ENCODE data around the gene SLC39A11.
A peak's percentile ranks its signal among the peaks of the same experiment; 100 is the strongest.
"Not testable (repeated sequence)": the region's sequence is repeated elsewhere in the genome, so short reads cannot be mapped to it uniquely, and the experiment has no call there.

Gene SLC39A11

GRCh38 chr17:73107191-73107590, 14.7 kb upstream of the SLC39A11 start:
- DNase-seq (ENCODE audit: low read depth in 3 of 3): no peak

DNA sequence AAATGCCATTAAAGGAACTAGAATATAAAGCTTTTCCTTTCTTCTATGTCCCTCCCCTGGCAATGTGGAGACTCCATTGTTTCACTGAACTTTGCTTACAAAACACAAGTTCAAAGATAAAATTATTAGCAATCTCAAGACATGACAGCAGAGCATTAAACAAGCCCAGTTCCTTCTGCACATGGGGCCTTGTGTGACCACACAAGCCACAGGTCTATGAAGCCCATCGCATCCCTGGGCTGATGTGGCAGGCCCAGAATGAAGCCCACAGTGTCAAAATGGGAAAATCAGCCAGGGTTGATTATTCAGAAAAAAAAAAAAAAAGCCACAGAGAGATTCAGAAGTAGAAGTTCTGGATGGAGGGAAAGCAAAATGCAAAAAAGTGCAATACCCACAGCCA, 12.9 kb upstream of the SLC39A11 start:
- DNase-seq (ENCODE audit: low read depth in 3 of 3): no peak

DNA sequence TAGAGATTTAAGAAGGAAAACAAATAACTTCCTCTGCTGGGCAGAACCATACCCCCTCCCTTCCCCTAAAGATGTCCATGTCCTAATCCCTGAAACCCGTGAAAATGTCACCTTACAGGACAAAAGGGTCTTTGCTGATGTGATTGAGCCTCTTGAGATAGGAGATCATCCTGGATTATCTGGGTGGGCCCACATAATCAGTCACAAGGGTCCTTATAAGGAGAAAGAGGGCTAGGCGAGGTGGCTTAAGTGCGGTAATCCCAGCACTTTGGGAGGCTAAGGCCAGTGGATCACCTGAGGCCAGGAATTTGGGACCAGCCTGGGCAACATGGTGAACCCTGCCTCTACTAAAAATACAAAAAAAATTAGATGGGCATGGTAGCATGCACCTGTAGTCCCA, 12.0 kb upstream of the SLC39A11 start:
- DNase-seq (ENCODE audit: low read depth in 3 of 3): no peak

GRCh38 chr17:73103641-73104335, 11.3 kb upstream of the SLC39A11 start:
- no peak for DNase-seq (ENCODE audit: low read depth in 3 of 3)

- no peak for DNase-seq (ENCODE audit: low read depth in 3 of 3)
Measured at GRCh38 chr17:73101031-73101430, 8.5 kb upstream of the SLC39A11 start.

DNA sequence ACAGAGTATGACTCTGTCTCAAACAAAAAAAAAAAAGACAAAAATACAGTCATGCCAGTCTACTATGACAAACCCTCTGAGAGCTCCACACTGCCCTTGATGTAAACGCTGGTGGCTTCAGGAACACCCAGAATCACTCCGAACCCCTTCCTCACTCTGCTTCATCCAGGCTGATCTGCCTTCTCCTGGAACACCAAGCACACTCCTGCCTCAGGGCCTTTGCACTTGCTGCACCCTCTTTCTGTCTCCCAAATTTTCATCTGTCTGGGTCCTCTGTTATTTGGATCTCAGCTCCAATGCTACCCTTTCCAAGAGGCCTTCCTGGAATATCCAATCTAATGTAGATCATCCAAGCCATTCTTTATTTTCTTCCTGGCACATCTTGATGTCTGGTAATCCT, 7.9 kb upstream of the SLC39A11 start:
- no peak for DNase-seq (ENCODE audit: low read depth in 3 of 3)

GRCh38 chr17:73099511-73099910, 7.0 kb upstream of the SLC39A11 start:
- no peak for DNase-seq (ENCODE audit: low read depth in 3 of 3)

GRCh38 chr17:73098919-73099318, 6.4 kb upstream of the SLC39A11 start:
- DNase-seq (ENCODE audit: low read depth in 3 of 3): no peak

DNA sequence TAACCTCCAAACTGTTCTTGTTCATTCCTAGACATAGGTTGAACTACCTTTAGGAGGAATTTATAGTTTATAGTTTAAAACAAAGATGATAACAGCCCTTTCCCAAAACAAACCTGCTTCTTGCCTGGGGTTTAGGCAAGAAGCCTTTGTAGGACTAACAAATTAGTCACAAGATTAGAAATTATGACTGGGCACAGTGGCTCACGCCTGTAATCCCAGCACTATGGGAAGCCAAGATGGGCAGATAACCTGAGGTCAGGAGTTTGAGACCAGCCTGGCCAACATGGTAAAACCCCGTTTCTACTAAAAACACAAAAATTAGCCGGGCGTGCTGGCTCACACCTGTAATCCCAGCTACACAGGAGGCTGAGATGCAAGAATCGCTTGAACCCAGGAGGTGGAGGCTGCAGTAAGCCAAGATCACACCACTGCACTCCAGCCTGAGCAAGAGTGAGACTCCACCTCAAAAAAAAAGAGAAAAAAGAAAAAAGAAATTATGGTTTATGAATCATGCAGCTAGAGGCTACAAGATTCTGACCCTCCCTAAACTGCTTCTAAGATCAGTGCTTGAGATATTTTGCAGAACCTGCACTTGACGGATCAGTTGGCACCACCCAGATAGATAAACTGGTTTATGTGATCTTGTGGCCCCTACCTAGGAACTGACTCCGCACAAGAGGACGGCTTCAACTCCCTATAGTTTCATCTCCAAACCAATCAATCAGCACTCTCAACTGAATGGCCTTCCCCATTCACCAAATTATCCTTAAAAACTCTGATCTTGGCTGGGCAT, 5.7 kb upstream of the SLC39A11 start:
- DNase-seq (ENCODE audit: low read depth in 3 of 3): not testable (repeated sequence)

- no peak for DNase-seq (ENCODE audit: low read depth in 3 of 3)
Measured at GRCh38 chr17:73096866-73097265, 4.4 kb upstream of the SLC39A11 start.

DNA sequence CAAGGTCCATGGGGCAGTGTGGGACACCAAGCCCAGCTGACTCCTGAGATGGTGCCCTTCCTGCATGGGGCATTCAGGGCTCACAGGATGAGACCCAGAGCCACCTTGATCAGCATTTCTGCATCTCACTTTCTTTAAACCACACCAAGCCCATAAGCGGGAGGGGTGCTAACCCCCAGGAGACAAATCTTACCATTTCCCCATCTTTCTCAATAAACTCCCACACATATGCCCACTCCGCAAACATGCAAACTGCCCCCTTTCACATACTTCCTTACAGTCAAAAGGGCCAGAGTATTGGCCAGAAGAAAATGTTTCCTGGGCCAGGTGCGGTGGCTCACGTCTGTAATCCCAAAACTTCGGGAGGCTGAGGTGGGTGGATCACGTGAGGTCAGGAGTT, 3.7 kb upstream of the SLC39A11 start:
- DNase-seq (ENCODE audit: low read depth in 3 of 3): no peak

DNA sequence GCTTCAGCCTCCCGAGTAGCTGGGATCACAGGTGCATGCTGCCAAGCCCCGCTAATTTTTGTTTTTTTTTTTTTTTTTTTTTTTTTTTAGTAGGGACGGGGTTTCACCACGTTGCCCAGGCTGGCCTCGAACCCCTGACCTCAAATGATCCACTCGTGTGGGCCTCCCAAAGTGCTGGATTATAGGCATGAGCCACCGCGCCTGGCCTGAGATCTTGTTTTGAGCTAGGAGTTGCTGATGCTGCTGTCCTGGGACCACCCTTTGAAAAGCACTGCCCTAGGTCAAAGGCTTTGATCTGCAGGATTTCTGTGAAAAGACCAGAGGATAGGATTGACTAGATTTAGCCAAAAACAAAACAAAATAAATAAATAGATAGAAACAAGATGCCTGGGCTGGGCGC, 798 bp upstream of the SLC39A11 start:
- no peak for DNase-seq (ENCODE audit: low read depth in 3 of 3)

DNA sequence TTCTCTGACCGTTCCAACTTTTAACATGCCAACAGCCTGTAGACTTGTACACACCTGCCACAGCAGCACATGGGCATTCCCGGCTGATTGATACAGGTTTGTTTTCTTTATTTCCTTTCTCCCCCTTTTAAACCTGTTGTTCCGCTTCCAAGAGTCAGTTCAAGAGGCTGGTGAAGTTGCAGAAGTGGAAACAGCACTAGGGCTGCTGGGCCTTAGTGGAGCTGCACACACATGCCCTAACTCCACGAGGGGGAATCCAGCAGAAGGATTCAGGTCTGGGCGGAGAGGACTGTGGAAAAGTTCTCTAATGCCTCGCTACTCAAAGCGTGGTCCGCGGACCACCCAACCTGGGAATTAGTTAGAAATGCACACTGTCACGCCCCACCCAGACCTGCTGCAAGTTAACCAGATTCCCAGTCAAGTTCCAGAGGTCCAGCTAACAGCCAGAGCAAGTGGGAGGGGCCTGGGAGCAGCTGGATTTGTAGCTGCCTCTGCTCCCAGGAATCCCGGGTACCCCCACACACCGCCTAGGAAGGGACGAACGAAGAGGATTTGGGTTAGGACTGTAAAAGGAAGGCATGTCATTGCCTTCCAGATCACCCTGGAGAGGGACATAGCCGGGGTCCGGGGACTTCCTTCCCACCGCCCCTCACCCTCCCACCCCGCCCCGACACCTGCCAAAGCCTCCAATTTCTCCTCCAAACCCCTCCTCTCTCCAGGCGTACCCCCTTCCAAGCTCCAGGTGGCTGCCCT, 542 bp downstream of the SLC39A11 start:
- peak in 1 of 3 experiments; percentile 7 for DNase-seq (ENCODE audit: low read depth in 3 of 3)

- no peak for DNase-seq (ENCODE audit: low read depth in 3 of 3)
Measured at GRCh38 chr17:73091410-73091769, 1.1 kb downstream of the SLC39A11 start.

DNA sequence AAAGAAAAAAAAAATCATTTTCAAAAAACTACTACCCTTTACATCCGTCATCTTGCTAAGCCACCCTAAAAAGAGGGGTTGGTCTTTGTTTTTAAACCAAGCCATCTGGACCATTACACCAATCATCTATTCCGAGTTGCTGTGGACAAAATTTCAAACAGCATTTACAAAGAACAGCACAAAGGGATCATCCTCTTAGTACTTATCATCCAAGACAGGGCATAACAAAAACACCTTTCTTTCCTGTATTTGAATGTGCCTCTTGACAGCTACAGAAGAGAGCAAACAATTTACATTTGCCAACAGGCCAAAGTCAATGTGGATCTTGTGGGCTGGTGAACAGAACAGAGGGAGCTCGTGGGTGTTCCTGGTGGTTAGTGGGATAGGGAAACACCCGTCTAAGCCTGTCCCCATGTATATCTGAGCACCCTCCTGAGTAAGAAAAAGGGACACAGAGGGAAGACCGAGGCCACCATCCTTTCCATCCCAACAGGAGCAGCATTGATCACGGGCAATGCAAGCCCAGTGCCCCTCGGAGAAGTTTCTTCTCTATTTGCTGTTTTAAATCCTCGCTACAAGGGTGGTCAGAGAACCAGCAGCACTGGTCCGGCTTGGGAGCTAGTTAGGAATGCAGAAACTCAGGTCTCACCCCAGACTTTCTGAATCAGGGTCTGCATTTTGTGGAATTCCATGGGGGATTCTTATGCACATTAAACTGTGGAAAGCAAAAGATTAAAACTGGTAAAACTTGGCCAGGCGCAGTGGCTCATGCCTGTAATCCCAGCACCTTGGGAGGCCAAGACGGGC, 1.9 kb downstream of the SLC39A11 start:
- DNase-seq (ENCODE audit: low read depth in 3 of 3): no peak

GRCh38 chr17:73089322-73090317, 2.9 kb downstream of the SLC39A11 start:
- DNase-seq (ENCODE audit: low read depth in 3 of 3): no peak

DNA sequence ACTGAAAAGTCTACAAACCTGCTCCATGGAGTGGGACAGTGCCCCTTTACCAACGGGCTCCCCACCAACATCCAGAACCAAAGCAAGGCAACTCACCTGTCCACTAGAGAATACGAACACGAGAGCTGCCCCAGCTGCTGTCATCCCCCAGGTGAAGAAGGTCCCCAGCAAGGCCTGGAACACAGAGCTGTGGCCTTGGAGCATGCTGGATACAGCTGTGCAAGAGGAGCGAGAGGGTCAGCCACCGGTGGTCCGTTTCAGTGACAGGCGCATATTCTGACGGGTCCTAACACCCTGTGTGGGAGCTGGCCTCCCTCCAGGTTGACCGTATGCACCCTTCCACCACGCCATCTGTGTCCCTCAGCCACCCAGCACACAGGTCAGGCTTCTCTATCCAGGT, 3.9 kb downstream of the SLC39A11 start:
- no peak for DNase-seq (ENCODE audit: low read depth in 3 of 3)

DNA sequence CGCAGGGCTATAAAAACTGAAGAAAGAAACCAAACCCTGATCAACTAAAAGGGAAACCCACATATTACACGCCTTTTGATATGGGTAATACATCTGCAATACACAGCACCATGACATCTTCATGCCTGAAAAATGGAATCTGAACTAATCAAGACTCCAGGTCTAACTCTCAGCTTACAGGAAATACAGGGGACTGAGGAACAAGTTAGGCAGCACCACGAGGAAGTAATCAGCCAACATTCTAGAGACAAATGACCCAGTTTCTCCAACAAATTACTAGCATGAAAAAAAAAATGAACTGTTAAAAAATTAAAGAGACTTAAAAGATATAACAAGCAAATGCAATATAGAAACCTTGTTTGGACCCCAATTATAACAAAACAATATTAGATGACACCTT, 9.1 kb downstream of the SLC39A11 start:
- no peak for DNase-seq (ENCODE audit: low read depth in 3 of 3)

- no peak for DNase-seq (ENCODE audit: low read depth in 3 of 3)
Measured at GRCh38 chr17:73074566-73074965, 17.9 kb downstream of the SLC39A11 start.

DNA sequence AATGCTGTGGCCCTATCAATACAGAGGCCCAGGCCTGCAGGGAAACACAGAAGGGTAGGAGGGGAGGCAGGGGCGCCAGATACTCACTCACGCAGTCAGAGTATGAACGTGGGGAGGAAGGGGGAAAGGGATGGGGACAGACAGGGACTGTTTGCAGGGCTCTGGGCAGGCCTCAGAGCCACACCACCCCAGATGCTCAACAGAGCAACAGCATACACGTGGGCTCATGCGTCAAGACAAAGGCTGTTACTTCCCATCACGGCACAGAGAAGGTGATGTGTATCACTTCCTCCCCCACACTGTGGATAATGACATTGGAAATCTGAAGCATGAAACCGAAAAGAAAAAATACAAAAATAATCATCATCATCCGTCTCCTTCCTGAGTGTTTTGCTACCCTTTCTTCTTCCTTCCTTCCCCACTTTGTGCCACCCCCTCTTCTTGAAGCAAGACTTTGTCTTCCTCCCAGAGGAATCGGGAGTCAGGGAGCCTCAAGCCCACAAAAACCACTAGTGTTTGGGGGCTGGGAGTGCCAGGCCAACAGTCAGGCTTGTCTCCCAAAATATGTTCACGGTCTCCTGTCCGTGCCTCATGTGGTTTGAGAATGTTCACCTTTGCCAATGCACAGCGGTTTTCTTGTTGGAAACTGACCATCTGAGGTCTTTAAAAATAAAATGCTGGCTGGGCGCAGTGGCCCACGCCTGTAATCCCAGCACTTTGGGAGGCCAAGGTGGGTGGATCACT, 20.1 kb downstream of the SLC39A11 start:
- no peak for DNase-seq (ENCODE audit: low read depth in 3 of 3)
